Medulla oblongata (tissue), 1 donor: ENCODE data around the gene PIP5K1C.
"Not testable (repeated sequence)": the region's sequence is repeated elsewhere in the genome, so short reads cannot be mapped to it uniquely, and the experiment has no call there.

ENCODE experiments used
- DNase-seq: peaks from one replicate; pipeline ENCODE4 v3.0.0-alpha.2; 2015; ENCODE audit errors: extremely low spot score

The PIP5K1C gene

DNA sequence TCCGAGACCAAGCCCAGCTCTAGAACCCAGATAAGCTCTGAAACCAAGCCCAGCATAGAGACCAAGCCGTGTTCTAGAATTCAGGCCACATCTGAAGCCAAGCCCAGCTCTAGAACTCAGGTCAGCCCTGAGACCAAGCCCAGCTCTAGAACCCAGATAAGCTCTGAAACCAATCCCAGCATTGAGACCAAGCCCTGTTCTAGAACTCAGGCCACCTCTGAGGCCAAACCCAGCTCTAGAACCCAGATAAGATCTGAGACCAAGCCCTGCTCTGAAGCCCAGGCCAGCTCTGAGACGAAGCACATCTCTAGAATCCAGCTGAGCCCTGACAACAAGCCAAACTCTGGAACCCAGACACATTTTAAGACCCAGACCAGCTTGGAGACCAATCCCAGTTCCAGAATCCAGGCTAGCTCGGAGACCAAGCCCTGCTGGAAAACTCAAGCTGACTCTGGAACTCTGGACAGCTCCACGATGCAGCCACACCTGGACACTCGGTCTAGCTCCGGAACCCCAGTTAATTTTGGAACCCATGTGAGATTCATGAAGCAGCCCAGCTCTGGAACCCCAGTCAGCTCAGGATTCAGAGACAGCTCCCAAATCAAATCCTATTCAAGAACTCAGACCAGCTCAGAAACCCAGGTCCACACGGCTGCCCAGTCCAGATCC lies 109.1 kb downstream of the PIP5K1C start:
- DNase-seq, result no peak

DNA sequence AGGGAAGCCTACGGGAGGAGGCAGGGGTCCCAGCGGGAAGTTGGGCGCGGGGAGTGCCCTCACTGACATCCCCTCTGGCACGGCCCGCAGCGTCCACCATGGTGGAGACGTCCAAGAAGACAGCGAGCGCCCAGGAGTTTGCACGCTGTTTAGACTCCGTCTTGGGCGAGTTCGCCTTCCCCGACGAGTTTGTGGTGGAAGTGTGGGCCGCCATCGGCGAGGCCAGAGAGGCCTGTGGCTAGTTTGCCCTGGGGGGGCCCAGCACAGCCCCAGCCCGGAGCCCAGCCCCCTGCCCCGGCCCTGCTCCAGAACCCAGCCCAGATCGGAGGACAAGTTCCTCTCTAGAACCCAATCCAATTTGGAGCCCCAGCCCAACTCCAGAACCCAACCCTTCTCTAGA lies 110.3 kb downstream of the PIP5K1C start:
- no peak for DNase-seq

- DNase-seq, result no peak
Observed at GRCh38 chr19:3589439-3589838, 110.8 kb downstream of the PIP5K1C start.

- no peak for DNase-seq
Observed at GRCh38 chr19:3586707-3587346, 113.4 kb downstream of the PIP5K1C start.

DNA sequence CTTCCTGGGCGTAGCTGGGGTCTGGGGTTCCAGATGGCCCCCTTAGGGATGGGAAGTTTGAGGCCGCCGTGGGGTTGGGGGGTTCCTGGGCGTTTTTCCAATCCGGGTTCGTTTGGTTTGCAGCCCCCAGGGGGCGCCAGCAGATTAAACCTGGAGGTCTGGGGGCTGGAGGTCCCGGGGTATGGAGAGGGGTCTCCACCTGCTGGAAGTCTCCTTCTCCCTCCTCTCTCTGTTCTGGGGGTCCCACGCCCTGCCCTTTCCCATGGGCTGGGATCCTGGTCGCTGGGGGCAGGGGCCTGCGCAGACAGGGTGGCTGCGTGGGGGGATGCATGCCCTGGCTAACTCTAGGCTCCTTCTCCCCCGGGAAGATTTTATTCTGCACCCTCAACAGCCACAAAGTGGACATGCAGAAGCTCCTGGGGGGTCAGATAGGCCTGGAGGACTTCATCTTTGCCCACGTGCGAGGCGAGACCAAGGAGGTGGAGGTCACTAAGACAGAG lies 114.1 kb downstream of the PIP5K1C start:
- DNase-seq, result no peak

GRCh38 chr19:3585301-3586126 lies 114.8 kb downstream of the PIP5K1C start, which contains the start of gene GIPC3:
GIPC3 (plus strand) TSS chr19:3585478; CDS start chr19:3585598, 120 bp downstream.
- no peak for DNase-seq

DNA sequence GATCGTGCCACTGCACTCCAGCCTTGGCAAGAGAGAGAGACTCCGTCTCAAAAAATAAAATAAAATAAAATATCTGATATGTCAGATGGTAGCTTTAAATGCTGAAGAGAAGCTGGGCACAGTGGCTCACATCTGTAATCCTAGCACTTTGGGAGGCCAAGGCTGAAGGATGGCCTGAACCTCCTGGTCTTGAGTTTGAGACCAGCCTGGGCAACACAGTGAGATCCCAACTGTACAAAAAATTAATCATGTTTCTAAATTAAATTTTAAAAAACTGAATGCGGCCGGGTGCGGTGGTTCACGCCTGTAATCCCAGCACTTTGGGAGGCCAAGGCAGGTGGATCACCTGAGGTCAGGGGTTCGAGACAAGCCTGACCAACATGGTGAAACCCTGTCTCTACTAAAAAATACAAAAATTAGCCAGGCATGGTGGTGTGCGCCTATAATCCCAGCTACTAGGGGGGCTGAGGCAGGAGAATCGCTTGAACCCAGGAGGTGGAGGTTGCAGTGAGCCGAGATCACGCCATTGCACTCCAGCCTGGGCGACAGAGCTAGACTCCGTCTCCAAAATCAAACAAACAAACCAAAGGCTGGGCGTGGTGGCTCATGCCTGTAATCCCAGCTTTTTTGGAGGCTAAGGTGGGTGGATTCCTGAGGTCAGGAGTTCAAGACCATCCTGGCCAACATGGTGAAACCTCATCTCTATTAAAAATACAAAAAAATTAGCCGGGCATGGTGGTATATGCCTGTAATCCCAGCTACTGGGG lies 116.0 kb downstream of the PIP5K1C start:
- DNase-seq, result not testable (repeated sequence)

DNA sequence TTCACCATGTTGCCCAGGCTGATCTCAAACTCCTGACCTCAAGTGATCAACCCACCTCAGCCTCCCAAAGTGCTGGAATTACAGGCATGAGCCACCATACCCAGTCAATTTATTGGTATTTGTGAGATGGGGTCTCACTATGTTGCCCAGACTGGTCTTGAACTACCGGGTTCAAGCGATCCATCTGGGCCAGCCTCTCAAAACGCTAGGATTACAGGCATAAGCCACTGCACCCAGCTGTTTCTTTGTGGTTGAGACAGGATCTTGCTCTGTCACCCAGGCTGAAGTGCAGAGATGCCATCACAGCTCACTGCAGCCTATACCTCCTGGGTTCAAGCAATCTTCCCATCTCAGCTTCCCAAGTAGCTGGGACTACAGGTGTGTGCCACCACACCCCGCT lies 118.5 kb downstream of the PIP5K1C start:
- DNase-seq, result not testable (repeated sequence)
